B cell (primary cell): Measurements from ENCODE around the gene ETS1. TPM values are rescaled to one million over a fixed set of nuclear protein-coding genes. Genes with fewer than 3 reads are reported as not detected.
A peak's percentile ranks its signal among the peaks of the same experiment; 100 is the strongest.

Source experiments
- ATAC-seq: fragments of 200-7000 bp; cut with Tn5 transposase; one replicate; pipeline ENCODE4 v1.10.0; 2021; ENCODE audit warnings: low read depth, mild to moderate bottlenecking, moderate number of reproducible peaks, moderate library complexity
- CTCF ChIA-PET: fragments of 350-600 bp; sonication (Branson Sonifier 250); formaldehyde crosslinking; loops from one replicate; lab custom pipeline; 2021; ENCODE audit warnings: antibody characterized with exemption, inconsistent platforms; lab: Charles Lee
- POLR2A ChIA-PET: fragments of 350-600 bp; sonication (Branson Sonifier 250); formaldehyde crosslinking; loops from one replicate; lab custom pipeline; 2021; ENCODE audit warnings: antibody characterized with exemption; lab: Charles Lee
- DNase-seq: peaks from one replicate; pipeline ENCODE4 v3.0.0; 2013
- H2AFZ ChIP-seq: 2 replicates; pipeline ENCODE4 v1.6.1; 2012; ENCODE audit warnings: mild to moderate bottlenecking, low read depth, low read length; ENCODE audit not compliant: insufficient read depth, poor library complexity, severe bottlenecking
- H3K27ac ChIP-seq, 2 donors: 1 replicate in 1 of 2; 2 replicates in 1 of 2; pipeline ENCODE4 v1.5.1; 2012 to 2013; ENCODE audit warnings: low read length in 2 of 2, mild to moderate bottlenecking in 2 of 2, moderate library complexity in 1 of 2
- H3K27me3 ChIP-seq, 4 experiments: fragments of 200-600 bp in 1 of 4; sonication (generic) in 1 of 4; replicated peaks in 1 of 4; 1 replicate in 2 of 4; 2 replicates in 2 of 4; pipeline versions ENCODE4 v1.6.1 to v1.7.0; 2013 to 2016; ENCODE audit warnings: low read length in 3 of 4, mild to moderate bottlenecking in 2 of 4, mixed read lengths in 1 of 4, moderate library complexity in 1 of 4; ENCODE audit not compliant: insufficient read depth in 4 of 4, control insufficient read depth in 3 of 4; ENCODE audit errors: control extremely low read depth in 1 of 4
- H3K36me3 ChIP-seq, 2 experiments: replicated peaks in 1 of 2; 1 replicate in 1 of 2; 2 replicates in 1 of 2; pipeline versions ENCODE4 v1.6.1 to v1.7.1; 2013; ENCODE audit warnings: low read length in 1 of 2; ENCODE audit not compliant: insufficient read depth in 2 of 2, control insufficient read depth in 1 of 2; ENCODE audit errors: control extremely low read depth in 1 of 2, extremely low read depth in 1 of 2
- H3K4me1 ChIP-seq, 2 donors: fragments of 200-600 bp in 1 of 2; sonication (generic) in 1 of 2; 1 replicate in 1 of 2; 2 replicates in 1 of 2; pipeline versions ENCODE4 v1.5.1 to v1.6.1; 2013 to 2017; ENCODE audit warnings: low read length in 2 of 2; ENCODE audit not compliant: control insufficient read depth in 2 of 2, insufficient read depth in 2 of 2
- H3K4me2 ChIP-seq: replicated peaks from 2 replicates; pipeline ENCODE3; 2012; ENCODE audit warnings: mild to moderate bottlenecking, low read depth, low read length; ENCODE audit not compliant: poor library complexity, severe bottlenecking
- H3K4me3 ChIP-seq, 5 experiments: fragments of 200-600 bp in 1 of 5; sonication (generic) in 1 of 5; 1 replicate in 3 of 5; 2 replicates in 2 of 5; pipeline versions ENCODE4 v1.5.1 to v1.7.0; 2011 to 2016; ENCODE audit warnings: low read length in 4 of 5, mild to moderate bottlenecking in 4 of 5, low read depth in 2 of 5, control low read depth in 1 of 5, moderate library complexity in 1 of 5; ENCODE audit not compliant: insufficient read depth in 1 of 5; ENCODE audit errors: control extremely low read depth in 1 of 5, extremely low read depth in 1 of 5
- H3K79me2 ChIP-seq: fragments of 200-600 bp; sonication (generic); one replicate; pipeline ENCODE4 v1.6.0; 2016; ENCODE audit warnings: low read length; ENCODE audit not compliant: control insufficient read depth, insufficient read depth
- H3K9ac ChIP-seq: fragments of 200-600 bp; sonication (generic); 2 replicates; pipeline ENCODE4 v1.6.1; 2017; ENCODE audit warnings: mild to moderate bottlenecking, low read length, moderate library complexity
- H3K9me3 ChIP-seq, 3 donors: one replicate each; pipeline versions ENCODE4 v1.6.1 to v1.7.1; 2013; ENCODE audit warnings: low read length in 2 of 3; ENCODE audit not compliant: control insufficient read depth in 2 of 3, insufficient read depth in 1 of 3; ENCODE audit errors: control extremely low read depth in 1 of 3
- H4K20me1 ChIP-seq: 2 replicates; pipeline ENCODE4 v1.6.0; 2012; ENCODE audit warnings: mild to moderate bottlenecking, low read length; ENCODE audit not compliant: insufficient read depth, control insufficient read depth, poor library complexity, severe bottlenecking
- H3K27ac Mint-ChIP-seq: one replicate; pipeline ENCODE4 v1.8.0; 2021; ENCODE audit warnings: mixed read lengths
- H3K27me3 Mint-ChIP-seq: one replicate; pipeline ENCODE4 v1.8.0; 2021; ENCODE audit warnings: mixed read lengths
- H3K4me1 Mint-ChIP-seq: one replicate; pipeline ENCODE4 v1.8.0; 2021; ENCODE audit warnings: mixed read lengths
- H3K4me3 Mint-ChIP-seq: one replicate; pipeline ENCODE4 v1.8.0; 2021; ENCODE audit warnings: mixed read lengths
- H3K9me3 Mint-ChIP-seq: one replicate; pipeline ENCODE4 v1.8.0; 2022; ENCODE audit warnings: mixed read lengths; ENCODE audit not compliant: insufficient read depth
- CTCF ChIP-seq: fragments of 200-600 bp; IDR thresholded peaks from one replicate; pipeline ENCODE4 v1.8.0; 2022; ENCODE audit warnings: antibody characterized with exemption, mild to moderate bottlenecking
- EZH2 ChIP-seq: IDR thresholded peaks from 2 replicates; pipeline ENCODE4 v1.6.1; 2012; ENCODE audit warnings: borderline replicate concordance, low read depth, mild to moderate bottlenecking, moderate library complexity, low read length; ENCODE audit not compliant: insufficient read depth, poor library complexity, severe bottlenecking
- WGBS: methylation state at CpG from one replicate; pipeline ENCODE4 v1.1.5; 2013; ENCODE audit warnings: missing lambda C conversion rate; ENCODE audit not compliant: insufficient coverage; 5-methylcytosine and 5-hydroxymethylcytosine counted together
- intact Hi-C: fragments of 100-400 bp; cut with micrococcal nuclease; formaldehyde crosslinking; loops from one replicate; pipeline ENCODE4 v1.10.0; 2022
- polyA plus RNA-seq: library from polyadenylated mRNA; depleted of rRNA; stranded (reverse); fragments of >200 nt; gene quantifications from 2 replicates; pipeline ENCODE4 v1.2.3, GENCODE V29; 2012
- total RNA-seq, 2 donors: library from RNA; stranded (reverse); fragments of 120-200 nt in 1 of 2; gene quantifications; 1 replicate in 1 of 2; 2 replicates in 1 of 2; pipeline versions ENCODE4 v1.2.3 to v1.2.4, GENCODE V29; 2013 to 2022

The ETS1 gene
- total and polyA plus RNA-seq, 2 donors (not counting 1 experiment from before 2014, with no cell fraction given): 115 to 271 TPM

GRCh38 chr11:128595775-128596174 lies 8.4 kb upstream of the ETS1 start:
- intact Hi-C loops: no loop called here
- Histone ChIP-seq H3K79me2 (peaks cover 11% of the 10 kb centered on the region), H3K4me2 (peak overlapping the region; percentile 34), H3K36me3 (no peaks in the 10 kb centered on the region), H4K20me1 (no peaks in the 10 kb centered on the region), H3K27me3 (no peaks in the 10 kb centered on the region), H3K9me3 (no peaks in the 10 kb centered on the region), H3K4me3 (no peak overlapping the region), H3K27ac (peak overlapping the region; percentile 26 to 73), H3K9ac (no peak overlapping the region), H2AFZ (peak overlapping the region; percentile 11), H3K4me1 (peaks cover 40% of the 10 kb centered on the region in 2 donors)
- TF ChIP-seq EZH2: no peak
- no peak for TF ChIP-seq CTCF
- Mint-ChIP-seq H3K4me1 (peaks cover 62% of the 10 kb centered on the region), H3K27ac (peak overlapping the region; percentile 83), H3K27me3 (no peaks in the 10 kb centered on the region), H3K4me3 (no peak overlapping the region), H3K9me3 (no peaks in the 10 kb centered on the region)
- DNase-seq: no peak
- ChIA-PET CTCF (interaction anchor here (1.0 to 4.7 kb wide), 6 partner anchors 9 to 84 kb away, joined by 3 to 21 read pairs (median 4); no protein-coding TSS in a partner anchor), POLR2A (interaction anchor here (0.7 to 0.8 kb wide), 2 partner anchors 9 to 70 kb away, joined by 4 to 5 read pairs; no protein-coding TSS in a partner anchor)
- no peak for ATAC-seq
- WGBS: 100% methylated on average over 1 of the region's 3 CpGs

- Mint-ChIP-seq H3K4me1 (peaks cover 60% of the 10 kb centered on the region), H3K9me3 (no peaks in the 10 kb centered on the region)
Observed at GRCh38 chr11:128595221-128595620, 7.9 kb upstream of the ETS1 start.

More at GRCh38 chr11:128595221-128595620, 7.9 kb upstream of the ETS1 start:
- H3K9ac ChIP-seq: no peak overlapping the region
- TF ChIP-seq CTCF: no peak
- peak overlapping the region; percentile 42 for H3K27ac Mint-ChIP-seq
- H3K27me3 Mint-ChIP-seq: no peaks in the 10 kb centered on the region
- H3K4me1 ChIP-seq: peaks cover 40% of the 10 kb centered on the region in 2 donors
- H3K79me2 ChIP-seq: peaks cover 10% of the 10 kb centered on the region
- no peak overlapping the region for H3K4me2 ChIP-seq
- H3K4me3 Mint-ChIP-seq: peak overlapping the region; percentile 11
- intact Hi-C loops: no loop called here
- DNase-seq (no peak), ATAC-seq (no peak)
- H3K27me3 ChIP-seq: no peaks in the 10 kb centered on the region
- WGBS: no CpG with 5 or more reads among the region's 3 CpGs
- no peaks in the 10 kb centered on the region for H4K20me1 ChIP-seq
- ChIA-PET POLR2A (interaction anchor here (0.8 kb wide), 1 partner anchor 70 kb away, joined by 5 read pairs; no protein-coding TSS in a partner anchor), CTCF (interaction anchor here (1.0 to 4.7 kb wide), 4 partner anchors 9 to 37 kb away, joined by 3 to 21 read pairs (median 6); no protein-coding TSS in a partner anchor)
- no peak overlapping the region for H3K4me3 ChIP-seq
- H3K36me3 ChIP-seq: no peaks in the 10 kb centered on the region
- no peaks in the 10 kb centered on the region for H3K9me3 ChIP-seq
- H3K27ac ChIP-seq: peak overlapping the region in 1 of 2 donors; percentile 73
- H2AFZ ChIP-seq: no peak overlapping the region
